CD4-positive, alpha-beta T cell treated with Interleukin-17A for 1 hour (primary cell): ENCODE measurements around the gene DPH1.

Experiments
- DNase-seq: peaks from one replicate; pipeline ENCODE4 v3.0.0-alpha.2; 2020

Gene DPH1

DNA sequence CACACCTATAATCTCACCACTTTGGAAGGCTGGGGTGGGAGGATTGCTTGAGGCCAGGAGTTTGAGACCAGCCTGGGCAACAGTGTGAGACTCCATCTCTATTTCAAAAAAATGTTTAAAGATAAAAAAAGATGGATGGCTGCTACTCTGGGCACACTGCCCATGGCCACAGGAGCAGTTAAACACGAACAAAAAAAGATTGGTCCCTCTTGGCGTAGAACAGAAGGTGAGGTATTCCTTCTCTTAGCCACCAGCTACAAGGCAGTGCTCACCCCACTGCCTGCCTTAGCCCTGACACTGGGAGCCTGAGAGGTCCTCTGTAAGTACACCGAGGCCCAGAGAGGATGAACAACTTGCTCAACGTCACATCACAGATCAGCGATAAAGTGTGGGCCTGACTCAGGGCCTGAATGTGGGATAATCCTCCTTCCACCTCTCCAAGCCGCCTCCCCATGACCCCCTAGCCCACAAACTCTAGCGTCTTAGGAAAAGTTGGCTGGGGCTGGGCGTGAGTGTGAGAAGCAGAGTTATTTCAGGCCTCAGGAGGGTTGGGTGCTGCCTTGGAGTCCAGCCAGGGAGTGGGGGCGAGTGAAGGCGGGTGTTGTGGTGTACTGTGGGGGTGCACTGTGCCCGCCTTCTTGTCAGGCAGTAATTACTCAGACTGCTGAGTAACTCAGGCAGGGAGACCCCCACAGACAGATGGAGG, 2.3 kb upstream of the DPH1 start:
- no peak for DNase-seq

DNA sequence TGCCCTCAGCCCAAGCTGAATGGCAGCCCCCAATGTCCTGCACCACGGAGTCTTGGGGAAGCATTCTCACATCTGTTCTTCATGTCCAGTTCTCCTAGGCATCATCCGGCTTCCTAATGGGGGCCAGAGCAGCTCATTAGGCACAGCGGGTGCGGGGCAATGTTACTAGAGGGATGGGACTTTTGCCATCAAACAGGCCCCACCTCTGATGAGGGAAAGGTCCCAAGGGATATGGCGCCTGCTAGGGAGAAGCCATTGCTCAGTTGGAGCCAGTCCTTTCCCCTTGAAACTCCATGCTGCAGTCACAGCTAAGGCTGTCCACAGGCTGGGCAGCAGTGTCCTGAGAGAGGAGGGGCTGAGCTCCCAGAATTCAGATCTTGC, 1.7 kb upstream of the DPH1 start:
- DNase-seq = no peak

DNA sequence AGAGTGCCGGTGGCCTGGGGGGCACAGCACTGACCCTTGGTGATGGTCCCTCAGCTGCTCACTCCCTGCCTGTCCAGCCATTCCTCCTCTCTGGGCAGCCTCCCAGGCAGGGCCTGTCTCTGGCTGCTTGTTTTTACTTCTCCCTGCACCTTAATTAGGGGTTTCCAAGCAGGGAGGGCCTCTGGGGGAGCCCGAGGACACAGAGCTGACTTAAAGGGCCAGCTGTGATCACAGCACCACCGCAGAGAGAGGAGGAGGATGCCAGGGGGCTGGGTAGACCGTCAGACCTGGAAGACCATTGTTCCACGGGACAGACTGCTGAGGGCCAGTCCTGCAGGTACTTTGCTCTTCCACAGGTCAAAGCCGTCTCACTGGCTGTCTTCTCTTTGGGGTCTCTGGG, 1.2 kb upstream of the DPH1 start:
- DNase-seq = no peak

GRCh38 chr17:2030779-2031163, 818 bp downstream of the DPH1 start:
- no peak for DNase-seq

GRCh38 chr17:2033153-2033552, 3.2 kb downstream of the DPH1 start:
- no peak for DNase-seq

GRCh38 chr17:2034157-2034556, 4.2 kb downstream of the DPH1 start:
- DNase-seq = no peak

DNA sequence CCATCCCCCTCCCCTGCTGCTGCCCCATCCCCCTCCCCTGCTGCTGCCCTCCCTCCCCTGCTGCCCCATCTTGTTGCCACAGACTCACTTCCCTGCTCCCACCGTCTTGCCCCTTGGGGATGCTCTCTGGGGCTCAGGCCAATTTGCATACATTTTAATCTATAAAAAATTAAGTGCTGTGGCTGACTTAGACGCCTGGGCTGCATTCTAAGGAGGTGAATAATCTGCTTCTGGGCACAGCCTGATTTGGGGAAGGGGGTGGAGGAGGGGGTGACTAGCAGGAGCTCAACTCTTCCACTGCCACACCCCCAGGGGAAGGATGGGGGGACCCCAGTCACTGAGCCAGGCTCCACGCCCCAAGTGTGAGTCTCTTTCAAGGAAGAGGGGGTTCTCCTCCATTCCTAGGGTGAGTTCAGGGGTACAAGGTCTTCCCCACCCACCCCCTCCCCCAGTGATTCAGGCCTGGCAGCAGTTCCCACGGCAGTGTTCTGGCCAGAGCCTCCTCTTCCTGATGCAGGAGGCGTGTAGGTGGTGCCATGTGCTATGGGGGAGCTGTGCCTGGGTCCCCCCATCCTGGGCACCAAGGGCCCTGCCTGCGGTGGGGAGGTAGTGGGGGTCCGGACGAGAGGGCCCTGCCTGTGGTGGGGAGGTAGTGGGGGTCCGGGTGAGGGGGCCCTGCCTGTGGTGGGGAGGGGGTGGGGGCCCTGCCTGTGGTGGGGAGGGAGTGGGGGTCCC, 5.0 kb downstream of the DPH1 start:
- DNase-seq = no peak

DNA sequence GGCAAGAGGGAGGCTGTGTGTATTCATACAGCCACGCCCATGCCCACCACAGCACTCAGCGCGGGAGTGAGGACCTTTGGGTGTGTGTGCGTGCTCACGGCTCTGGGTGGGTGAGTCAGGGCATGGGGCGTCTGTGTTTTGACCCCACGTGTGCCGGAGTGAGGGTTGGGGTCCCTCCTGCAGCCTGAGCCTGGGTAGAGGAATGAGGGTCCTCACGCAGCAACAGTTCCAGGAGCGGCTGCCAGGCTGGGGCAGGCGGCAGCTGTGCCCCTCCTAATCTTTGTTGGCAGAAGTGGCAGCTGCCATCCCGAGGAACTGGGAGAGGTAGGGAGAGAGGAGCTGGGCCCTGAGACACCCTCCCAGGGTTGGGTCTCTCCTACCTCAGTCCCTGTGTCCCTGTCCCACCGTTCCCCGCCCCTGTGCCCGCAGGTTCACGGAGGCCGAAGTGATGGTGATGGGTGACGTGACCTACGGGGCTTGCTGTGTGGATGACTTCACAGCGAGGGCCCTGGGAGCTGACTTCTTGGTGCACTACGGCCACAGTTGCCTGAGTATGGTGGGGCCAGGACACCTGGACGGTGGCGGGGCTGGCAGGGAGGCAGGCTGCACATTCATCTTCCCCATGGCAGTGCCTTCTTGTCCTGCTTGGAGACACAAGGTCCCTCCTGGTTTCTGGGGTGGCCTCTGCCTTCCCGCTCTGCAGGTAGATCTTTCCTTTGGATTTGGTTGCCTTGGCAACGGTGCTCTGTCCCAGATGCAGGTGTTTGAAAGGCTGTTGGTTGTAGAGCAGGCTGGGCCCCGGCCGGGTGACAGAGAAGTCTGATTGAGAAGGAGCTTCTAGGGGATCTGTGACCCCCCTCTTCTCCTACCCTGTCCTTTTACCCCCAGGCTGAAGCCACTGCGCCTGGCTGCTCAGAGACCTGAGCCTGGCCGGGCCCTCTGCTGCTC, 5.9 kb downstream of the DPH1 start:
- DNase-seq = no peak

DNA sequence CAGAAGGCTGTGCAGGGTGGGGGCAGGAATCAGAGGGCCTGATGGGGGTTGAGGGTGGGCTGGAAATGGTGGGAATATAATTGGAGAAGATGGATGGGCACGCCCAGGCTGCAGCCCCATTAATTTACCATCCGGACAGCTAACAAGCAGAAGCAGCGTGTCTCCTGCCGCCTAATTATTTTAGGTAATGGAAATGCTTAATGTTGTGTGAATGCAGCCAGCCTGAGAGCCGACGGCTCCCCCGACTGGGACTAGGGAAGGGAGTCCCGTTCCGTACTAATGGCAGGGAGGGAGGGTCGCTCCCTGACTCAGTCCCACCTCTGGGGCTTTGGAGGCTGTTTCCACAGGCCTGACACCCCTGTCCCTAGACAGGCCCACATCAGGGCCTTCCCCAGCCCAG, 7.2 kb downstream of the DPH1 start:
- DNase-seq = no peak

DNA sequence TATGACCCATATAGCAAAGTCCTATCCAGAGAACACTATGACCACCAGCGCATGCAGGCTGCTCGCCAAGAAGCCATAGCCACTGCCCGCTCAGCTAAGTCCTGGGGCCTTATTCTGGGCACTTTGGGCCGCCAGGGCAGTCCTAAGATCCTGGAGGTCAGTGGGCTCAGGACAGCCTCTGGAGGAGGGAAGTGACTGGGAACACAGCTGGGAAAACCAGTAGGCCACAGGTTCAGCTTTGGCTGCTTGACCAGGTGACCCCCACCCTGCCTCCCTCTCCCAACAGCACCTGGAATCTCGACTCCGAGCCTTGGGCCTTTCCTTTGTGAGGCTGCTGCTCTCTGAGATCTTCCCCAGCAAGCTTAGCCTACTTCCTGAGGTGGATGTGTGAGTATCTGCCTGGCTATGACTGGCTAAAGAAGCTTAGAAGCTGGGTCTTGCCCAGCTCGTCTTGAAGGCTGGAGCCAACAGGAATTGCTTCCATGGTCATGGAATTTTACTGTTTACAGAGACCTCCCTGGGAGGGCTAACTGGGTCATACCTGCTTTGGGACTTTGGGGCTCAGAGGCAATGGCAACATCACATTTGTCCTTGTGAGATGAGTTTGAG, 10.4 kb downstream of the DPH1 start:
- no peak for DNase-seq

GRCh38 chr17:2040942-2041560, 11.1 kb downstream of the DPH1 start:
- DNase-seq = no peak

- DNase-seq = peak; percentile 97
Measured at GRCh38 chr17:2041561-2042389, 11.8 kb downstream of the DPH1 start, which contains the start of gene OVCA2. Gene OVCA2, plus strand, starts transcription at chr17:2042022. Its CDS starts 26 bp downstream, at chr17:2042048.

GRCh38 chr17:2042390-2042847, 12.5 kb downstream of the DPH1 start:
- DNase-seq = no peak

GRCh38 chr17:2042933-2043332, 13.0 kb downstream of the DPH1 start:
- DNase-seq = no peak

GRCh38 chr17:2043785-2044184, 13.8 kb downstream of the DPH1 start:
- no peak for DNase-seq

- no peak for DNase-seq
Measured at GRCh38 chr17:2044263-2044894, 14.4 kb downstream of the DPH1 start.

GRCh38 chr17:2047590-2047989, 17.6 kb downstream of the DPH1 start:
- no peak for DNase-seq

- no peak for DNase-seq
Measured at GRCh38 chr17:2048805-2049204, 18.9 kb downstream of the DPH1 start.

DNA sequence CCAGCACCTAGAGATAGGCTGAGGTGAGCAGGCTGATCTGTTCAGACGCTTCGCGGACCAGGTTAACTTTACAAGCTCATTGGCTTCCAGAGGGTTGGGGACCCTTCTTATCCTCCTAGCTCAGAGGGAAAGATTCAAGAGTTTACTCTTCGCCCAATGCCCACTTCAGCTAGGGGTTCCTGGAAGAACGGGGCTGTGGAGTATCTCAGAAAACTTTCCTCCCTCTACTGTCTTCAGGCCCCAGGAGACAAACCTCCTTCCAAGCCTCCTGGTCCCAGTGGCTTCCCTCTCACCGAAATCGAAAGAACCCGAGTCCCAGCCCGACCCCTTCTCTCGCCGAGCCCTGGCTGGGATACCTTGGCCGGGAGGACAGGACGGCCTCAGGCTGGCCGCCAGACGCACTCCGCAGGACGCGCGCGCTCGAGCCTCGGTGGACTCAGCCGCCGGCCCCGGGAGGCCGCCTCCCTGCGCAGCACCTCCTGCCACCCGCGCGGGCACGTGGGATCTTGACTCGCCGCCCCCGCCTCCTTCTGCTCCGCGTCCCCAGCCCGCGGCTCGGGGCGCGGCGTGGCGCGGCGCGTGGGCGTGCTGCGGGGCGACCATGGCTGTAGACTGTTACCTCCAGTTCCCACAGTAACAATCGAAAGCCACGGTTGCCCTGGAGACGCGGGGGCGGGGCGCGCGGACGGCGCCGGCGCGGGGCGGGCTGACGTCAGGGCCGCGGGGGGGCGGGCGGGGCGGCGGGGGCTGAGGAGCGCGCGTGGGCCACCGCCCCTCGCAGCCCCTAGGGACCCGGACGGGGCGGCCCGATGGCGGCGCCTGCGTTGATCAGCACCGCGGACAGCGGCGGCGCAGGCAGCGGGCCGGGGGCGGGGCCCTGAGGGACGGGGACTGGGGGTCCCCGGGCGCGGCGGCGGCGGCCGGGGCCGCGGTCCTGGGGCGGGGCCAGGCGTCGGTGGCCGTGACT, 19.7 kb downstream of the DPH1 start:
- peak; percentile 95 for DNase-seq
